ENCODE measurements around the gene AAGAB.
A peak's percentile ranks its signal among the peaks of the same experiment; 100 is the strongest.
"Not testable (repeated sequence)": the region's sequence is repeated elsewhere in the genome, so short reads cannot be mapped to it uniquely, and the experiment has no call there.

The AAGAB gene

DNA sequence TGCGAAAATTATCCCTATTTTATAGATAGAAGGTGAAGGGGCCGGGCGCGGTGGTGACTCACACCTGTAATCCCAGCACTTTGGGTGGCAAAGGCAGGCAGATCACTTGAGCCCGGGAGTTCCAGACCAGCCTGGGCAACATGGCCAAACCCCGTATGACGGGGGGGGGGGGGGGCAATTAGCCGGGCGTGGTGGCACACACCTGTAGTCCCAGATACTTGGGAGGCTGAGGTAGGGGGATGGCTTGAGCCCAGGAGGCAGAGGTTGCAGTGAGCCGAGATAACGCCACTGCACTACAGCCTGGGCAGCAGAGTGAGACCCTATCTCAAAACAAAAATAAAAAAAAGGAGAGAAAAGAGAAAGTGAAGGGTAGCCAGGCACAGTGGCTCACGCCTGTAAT lies 1.4 kb downstream of the AAGAB start:
- DNase-seq = no peak

DNA sequence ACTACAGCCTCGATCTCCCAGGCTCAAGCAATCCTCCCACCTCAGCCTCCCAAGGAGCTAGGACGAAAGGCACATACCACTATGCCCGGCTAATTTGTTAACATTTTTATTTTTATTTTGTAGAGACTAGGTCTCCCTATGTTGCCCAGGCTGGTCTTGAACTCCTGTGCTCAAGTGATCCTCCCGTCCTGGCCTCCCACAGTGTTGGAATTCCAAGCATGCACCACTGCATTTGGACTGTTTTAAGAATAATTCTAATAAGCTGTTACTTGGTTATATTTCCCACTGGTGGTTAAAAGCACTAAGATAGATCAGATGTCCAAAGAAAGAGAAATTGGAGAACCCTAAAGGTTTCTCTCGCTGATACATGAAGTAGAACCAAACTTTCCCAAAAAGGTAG lies 3.1 kb downstream of the AAGAB start:
- DNase-seq = no peak

DNA sequence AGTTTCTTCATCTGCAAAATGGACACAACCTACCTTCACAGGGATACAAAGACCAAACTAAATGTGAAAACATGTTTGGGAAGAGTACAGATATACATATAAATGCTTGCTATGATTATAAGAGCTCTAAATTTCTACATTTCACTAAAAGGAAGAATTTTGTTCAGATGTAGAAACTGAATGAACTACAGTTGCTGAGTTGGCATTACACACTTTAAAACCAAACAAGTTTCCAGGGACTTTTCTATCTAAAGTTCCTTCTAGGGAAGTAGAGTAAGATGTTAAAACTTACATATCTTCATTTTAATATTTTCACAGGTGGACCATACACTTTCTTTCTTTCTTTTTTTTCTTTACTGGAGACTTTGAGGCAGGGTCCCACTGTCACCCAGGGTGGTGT lies 4.6 kb downstream of the AAGAB start:
- no peak for DNase-seq

DNA sequence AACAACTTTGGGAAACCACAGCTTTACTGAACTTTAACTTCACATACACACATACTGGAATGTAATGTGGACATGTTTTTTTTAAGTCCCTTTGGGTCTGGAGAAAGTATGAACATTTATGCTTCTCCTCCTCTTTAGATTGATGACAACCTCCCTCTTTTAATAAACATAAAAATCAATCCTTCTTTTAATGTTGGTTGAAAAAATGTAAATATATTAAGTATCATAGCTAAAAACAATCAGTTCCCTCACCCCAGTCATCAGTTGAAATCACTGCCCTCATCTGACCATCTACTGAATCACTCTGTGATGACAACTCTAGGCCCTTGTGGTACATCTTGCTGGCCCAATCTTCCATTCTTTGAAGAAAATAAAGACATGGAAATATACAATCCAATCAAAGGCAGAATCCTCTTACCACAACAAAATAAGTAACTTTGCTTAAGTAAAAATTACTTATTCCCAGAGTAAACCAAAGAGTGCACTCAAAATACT lies 6.4 kb downstream of the AAGAB start:
- DNase-seq = no peak

DNA sequence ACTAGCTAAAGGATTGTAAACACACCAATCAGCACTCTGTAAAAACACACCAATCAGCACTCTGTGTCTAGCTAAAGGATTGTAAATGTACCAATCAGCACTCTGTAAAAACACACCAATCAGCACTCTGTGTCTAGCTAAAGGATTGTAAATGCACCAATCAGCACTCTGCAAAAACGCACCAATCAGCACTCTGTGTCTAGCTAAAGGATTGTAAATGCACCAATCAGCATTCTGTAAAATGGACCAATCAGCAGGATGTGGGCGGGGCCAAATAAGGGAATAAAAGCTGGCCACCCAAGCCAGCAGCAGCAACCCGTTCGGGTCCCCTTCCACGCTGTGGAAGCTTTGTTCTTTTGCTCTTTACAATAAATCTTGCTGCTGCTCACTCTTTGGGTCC lies 7.9 kb downstream of the AAGAB start:
- DNase-seq = not testable (repeated sequence)

DNA sequence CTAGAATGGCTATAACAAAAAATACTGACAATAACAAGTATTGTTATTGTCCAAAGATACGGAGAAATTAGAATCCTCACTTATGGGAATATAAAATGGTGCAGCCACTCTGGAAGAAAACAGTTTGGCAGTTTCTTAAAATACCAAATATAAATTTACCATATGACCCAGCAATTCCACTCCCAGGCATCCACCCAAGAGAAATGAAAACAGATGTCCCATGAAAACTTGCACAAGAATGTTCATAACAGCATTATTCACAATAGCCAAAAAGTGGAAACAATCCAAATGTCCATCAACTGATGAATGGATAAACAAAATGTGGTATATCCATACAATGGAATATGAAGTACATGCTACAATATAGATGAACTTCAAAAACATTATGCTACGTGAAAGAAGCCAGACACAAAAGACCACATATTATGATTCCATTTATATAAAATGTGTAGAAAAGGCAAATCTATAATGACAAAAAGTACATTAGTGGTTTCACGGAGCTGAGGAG lies 9.4 kb downstream of the AAGAB start:
- DNase-seq = no peak

DNA sequence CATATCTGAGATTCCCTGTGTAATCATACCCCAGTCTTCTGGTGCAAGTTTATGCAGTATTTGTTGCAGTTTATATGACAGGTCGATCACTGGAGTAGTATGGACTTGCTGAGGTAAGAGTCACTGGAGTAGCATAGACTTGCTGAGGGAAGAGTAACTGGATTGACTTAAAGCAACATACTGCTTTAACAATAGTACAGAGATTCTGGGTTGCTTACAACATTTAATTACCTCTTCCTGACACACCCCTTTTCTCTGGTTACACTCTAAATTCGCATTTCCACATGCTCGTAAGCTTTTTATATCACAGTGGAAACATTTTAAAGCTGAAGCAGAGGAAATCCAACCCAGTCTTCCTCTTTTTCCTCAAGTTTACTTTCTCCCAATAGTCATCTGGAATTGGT lies 11.8 kb downstream of the AAGAB start:
- DNase-seq = no peak

DNA sequence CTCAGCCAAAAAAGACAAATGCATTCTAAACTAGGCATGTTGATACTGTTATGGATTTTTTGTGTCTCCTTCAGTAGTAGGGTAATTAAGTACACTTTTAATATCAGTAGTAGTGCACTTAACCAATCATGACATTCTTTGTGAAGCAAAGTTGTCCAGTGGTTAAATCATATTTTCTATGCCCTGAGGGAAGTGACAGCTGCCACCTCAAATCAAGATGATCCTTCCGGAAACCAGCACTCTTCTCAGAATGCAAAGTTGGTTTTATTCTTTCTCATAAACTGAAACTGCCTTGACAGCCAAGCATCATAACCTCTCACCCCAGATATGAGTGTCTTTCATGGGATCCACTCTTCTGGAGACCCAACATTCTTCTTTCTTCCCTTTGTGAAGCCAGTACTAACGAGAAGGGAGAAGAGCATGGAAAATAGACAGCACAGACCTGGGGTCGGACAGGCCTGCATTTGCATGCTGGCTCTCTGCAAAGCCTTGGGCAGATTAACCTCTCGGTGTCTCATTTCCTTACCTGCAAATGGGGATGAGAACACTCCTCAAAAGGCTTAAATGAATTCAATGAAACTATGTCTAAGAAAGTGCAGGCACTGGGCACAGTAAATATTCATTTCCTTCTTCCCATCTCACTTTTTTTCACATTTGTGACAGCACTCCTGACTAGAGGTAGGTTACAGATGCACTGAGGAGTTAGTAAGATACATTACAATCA lies 13.2 kb downstream of the AAGAB start:
- DNase-seq = peak; percentile 68

DNA sequence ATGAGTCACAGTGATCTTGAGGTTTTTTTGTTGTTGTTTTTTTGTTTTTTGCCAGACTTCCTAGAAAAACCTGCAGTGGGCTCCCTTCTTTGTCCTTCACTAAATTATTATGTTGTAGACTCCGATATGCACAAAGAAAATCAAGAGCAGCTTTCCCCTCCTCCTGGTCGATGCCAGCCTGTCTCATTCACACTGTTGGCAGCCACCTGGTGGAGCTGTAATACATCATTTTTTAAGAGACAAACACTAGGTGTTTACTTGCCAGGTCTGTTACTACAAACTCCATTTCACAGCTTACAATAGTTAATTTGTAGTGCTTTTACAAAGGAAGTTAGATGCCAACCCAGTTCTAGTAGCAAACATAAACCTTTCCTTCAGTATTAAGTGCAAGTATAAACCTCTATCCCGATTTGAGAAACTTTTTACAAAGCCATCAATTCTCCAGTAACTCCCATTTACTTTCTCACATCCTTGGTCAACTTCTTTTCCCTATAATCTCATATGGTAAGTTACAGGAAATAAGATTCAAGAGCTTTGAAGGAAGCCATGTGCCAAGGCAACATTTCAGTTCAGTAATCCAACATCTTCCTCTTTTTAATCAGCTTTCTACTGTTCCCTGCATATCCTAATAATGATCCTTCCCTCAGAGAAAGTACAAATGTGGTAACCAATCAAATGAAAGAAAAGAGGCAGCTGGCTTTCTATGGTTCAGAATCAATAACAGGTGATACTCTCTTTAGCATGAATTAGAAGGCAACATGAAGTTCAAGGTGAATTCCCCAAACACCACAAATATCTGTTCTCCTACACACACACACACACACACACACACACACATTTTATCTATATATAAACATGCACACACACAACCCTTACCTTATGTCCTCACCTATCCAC lies 14.0 kb downstream of the AAGAB start:
- no peak for DNase-seq

DNA sequence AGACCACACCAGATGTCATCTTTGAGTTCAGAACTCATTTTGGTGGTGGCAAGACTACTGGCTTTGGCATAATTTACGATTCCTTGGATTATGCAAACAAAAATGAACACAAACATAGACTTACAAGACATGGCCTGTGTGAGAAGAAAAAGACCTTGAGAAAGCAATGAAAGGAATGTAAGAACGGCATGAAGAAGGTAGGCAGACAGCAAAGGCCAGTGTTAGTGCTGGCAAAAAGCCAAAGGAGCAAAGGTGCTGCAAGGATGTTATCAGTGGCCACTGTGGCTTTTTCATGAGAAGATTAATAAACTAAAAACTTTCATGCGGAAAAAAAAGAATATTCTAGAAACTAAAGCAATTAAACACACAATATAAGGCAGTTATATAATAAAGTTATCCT lies 21.9 kb downstream of the AAGAB start:
- DNase-seq = no peak

DNA sequence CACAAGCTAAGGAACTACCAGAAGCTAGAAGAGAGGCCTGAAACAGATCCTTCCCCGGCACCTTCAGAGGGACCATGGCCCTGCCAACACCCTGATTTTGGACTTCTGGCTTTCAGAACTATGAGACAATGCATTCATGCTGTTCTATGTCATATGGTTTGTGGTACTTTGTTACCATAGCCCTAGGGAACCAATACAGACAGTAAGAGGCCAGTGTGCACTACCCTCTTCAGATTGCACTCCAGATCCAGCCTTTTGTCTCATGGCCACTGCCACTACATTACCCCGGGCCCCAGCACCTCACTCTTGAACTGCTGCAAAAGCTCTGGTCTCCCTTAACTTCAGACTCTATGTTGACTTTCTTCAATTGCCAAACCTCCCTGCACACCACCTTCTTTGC lies 24.0 kb downstream of the AAGAB start:
- DNase-seq = no peak

DNA sequence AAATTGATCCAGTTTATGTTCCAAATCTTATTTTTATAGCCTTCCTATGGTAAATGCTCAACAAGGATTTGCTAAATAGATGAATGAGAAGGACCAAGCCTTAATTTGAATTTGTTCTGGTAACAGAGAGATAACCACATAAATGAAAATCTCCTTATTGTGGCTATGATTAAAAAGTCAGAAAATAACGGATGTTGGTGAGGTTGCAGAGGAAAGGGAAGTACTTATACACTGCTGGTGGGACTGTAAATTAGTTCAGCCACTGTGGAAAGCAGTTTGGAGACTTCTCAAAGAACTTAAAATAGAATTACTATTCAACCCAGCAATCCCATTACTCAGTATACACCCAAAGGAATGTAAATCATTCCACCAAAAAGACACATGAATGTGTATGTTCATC lies 26.2 kb downstream of the AAGAB start:
- no peak for DNase-seq

DNA sequence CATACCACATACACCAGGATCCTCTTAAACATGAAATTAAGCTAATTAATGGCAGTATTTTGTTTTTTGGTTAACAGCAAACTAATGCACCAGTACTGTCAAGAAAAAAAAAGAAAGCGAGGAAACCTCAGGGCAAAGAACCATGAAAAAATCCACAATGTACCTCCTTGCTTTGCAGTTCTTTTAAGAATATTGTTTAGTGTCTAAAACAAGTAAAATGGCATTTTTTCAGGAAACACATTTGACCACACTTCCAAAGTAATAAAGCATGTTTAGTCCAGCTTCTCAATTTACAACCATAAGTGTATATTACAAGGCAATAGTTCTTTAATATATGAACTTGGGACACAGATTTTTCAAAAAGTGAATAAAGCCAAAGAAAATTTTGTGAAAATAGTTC lies 26.6 kb downstream of the AAGAB start:
- no peak for DNase-seq

DNA sequence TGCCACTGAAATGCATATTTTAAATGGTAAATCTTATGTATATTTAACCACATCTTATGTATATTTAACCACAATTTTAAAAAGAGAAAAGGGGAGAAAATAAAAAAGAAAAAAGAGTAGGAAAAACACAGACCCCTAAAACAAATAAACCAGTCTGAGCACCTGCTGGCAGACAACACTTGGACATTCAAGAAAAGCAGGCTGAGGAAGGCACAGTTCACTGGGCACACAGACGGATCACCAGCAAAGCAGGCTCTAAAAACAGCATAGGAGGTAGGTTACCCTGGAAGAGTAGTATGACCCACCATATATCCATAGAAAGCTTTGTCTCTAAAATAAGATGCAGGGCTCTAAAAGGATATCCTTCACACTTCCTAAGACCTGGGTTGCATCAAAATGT lies 27.0 kb downstream of the AAGAB start:
- DNase-seq = no peak

DNA sequence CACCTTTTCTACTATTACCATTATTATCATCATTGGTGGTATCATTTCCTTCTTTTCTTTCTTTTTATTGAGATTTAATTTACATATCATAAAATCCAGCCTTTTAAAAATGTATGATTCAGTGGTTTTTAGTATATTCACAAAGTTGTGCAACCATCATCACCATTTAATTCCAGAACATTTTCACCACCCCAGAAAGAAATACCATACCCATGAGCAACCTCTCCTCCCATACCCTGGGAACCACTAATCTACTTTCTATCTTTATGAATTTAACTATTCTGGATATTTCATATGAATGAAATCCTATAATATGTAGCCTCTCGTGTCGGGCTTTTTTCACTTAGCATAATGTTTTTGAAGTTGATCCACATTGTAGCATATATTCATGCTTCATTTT lies 29.1 kb downstream of the AAGAB start:
- DNase-seq = no peak

DNA sequence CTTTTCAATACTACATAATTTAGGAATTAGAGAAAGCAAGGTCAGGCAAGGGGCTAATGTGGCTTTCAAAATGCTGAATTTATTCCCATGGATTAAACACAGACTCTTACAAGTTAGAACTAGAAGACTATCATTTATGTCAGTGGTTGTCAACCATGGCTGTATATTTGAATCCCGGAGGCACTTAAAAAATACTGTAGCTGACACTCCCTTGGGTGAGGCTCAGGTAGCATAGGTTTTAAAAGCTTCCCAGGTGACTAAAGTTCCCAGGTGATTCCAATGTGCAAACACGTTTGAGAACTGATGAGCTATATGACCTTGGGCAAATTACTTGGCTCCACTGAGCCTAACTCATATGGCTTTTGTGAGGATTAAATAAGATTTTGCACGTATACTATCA lies 29.6 kb downstream of the AAGAB start:
- DNase-seq = no peak

DNA sequence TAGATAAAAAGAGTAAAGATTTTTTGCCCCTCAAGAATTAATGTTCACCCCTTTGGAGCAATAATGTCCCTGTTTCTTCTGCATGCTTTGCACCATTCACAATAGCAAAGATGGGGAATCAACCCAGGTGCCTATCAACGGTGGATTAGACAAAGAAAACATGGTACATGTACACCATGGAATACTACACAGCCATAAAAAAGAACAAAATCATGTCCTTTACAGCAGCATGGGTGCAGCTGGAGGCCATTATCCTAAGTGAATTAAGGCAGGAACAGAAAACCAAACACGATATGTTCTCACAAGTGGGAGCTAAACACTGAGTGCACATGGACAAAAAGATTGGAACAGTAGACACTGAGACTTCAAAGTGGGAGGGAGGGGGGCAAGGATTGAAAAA lies 35.2 kb downstream of the AAGAB start:
- no peak for DNase-seq

DNA sequence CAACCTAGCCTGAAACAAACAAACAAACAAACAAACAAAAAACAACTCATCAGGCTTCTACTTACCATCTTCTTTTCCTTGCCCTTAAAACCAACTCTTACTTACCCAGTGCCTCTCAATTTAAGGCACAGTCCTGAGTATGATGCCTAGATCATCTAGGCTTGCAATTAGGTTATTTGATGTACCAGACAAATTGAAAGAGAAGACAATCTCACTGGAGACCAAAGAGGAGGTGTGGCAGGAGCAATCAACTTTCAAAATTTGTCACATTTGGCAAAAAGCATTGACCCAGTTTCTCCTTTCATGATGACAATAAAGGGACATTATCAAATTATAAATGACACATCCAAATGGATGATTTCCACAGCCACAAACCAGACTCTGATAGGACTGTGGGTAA lies 36.0 kb downstream of the AAGAB start:
- DNase-seq = no peak

DNA sequence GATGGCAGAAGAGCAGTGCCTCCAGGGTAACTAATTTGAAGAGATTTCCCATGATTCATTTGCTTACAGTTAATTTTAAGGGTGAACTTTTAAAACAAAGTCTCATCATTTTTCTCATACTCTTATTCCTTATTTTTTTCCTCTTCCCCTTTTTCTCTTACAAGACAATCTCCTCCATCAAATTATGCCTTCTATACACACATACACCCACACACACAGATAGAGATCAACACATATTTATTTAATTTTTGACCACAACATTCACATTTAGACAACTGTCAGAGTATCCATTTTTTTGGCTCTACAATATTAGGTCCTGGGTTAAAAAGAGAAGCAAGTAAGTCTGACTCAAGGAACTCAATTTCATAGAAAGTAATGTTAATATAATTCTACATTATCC lies 37.6 kb downstream of the AAGAB start:
- no peak for DNase-seq

DNA sequence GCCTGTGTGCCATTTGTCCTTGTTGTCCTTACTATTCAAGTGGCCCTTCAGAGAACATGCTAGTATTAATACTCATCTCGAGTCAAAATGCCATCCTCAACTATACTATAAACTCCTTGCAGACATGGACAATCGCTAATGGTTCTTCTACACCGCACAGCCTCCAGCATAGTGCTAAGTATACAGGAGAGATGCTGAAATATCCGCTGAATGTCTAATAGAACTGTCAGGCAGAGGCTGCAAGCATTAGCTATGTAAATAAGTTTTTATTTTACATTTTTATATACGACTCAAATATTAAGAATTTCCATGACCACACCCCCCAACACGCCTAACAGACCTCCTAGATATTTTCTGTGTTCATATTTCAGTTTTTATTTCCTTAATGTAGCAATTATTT lies 39.4 kb downstream of the AAGAB start:
- DNase-seq = no peak

DNA sequence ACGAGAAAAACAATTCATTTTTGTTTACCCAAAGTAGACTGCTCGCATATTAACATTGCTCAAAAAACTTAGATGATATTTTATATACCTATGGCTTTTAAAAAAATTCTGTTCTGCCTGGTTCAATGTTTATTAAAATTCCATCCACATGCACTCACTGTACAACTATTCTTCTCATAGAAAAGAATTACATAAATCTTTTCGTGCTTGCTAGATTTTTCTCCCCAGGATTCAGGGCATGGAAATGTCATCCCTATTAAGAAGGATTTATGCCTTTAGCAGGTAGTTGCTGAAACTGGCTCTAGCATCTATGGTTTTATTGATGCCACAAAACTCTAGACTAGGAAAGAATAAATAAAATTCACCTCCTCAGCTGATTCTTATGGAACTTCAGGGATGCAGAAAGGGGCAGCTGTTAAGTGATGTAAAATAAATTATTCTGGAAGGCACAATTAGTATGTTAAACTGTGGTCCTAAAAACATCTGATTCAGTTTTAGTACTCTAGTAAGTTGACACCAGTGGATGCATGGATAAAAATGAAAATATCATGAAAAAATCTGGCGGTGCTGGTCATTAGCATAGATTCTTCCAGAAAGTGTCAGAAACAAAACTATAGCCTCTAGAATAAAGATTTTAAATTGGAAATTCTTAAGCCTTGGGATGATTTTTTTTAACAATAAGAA lies 41.6 kb downstream of the AAGAB start:
- no peak for DNase-seq

DNA sequence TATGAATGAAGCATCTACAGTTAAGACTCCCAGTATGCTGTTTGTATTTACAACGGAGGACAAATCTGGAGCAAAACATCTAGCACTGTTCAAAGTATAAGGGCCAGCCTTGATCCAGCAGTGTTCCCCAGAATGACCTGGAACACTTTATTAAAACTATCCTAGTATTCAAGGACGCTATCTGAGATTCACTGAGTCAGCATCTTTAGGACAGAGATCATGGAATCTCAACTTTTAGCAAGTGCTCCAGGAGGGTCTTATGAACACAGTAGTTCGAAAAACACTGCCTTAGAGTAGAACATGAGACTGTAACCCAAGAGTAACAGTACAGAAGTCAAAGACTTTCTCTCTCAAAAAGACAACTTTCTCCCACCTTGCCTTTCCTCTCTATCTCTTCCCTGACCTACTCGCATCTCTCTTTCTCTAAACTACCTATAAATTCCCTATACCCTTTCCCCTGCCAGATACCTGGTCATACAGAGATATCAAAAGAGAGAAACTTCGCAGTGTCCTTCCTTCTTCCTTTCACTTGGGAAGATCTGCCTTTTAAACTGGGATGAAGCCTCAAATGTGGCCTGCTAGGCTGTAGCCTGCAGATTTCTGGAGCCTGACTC lies 43.8 kb downstream of the AAGAB start:
- DNase-seq = no peak

DNA sequence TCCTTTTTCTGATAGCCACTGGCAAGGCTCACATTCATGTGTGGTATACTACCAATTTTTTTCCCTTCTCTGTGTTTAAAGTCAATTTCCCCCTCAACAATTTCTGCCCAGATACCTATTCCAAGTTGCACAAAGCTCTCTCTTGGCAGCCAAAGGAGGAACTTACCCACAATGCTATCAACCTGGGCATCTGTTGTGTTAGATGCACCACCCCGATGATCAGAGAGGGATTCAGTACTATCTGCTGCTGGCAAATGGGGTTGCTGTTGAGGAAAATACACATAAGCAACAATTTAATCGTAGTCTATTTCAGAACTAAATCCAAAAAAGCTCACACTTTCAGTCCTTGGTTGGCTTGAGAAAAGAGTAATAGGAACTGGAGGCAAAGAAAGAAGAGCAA lies 46.1 kb downstream of the AAGAB start:
- DNase-seq = no peak
